C4-2B (cell line): Measurements from ENCODE around the gene SARS2.

Source experiments
- ZFX ChIP-seq: fragments of 450-650 bp; IDR thresholded peaks from 2 replicates; pipeline ENCODE4 v1.6.1; 2017
- TF ChIP-seq, protein P1 (sequence below): fragments of 450-650 bp; conservative IDR thresholded peaks from 2 replicates; pipeline ENCODE4 v1.5.1; 2017; ENCODE audit warnings: mild to moderate bottlenecking

DNA sequence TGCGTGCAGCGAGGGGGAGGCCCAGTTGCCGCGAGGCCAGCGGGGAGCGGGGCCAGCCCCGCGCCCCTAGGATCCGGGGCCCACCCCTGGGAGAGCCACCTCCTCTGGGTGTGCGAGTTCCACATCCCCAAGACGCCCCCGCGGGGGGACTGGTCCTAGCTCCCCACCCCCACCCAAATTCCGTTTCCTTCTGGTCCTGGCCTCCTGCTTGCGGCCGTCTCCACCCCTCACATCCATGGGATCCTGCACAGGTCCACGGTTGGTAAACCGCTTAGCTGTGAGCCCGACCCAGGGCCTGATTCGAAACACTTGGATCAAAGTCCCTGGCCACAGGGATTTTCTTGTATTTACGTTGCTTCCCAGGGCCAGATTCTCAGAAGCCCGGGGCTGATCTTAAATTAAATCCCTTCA lies 45.3 kb upstream of the SARS2 start:
- TF ChIP-seq, protein P1, sequence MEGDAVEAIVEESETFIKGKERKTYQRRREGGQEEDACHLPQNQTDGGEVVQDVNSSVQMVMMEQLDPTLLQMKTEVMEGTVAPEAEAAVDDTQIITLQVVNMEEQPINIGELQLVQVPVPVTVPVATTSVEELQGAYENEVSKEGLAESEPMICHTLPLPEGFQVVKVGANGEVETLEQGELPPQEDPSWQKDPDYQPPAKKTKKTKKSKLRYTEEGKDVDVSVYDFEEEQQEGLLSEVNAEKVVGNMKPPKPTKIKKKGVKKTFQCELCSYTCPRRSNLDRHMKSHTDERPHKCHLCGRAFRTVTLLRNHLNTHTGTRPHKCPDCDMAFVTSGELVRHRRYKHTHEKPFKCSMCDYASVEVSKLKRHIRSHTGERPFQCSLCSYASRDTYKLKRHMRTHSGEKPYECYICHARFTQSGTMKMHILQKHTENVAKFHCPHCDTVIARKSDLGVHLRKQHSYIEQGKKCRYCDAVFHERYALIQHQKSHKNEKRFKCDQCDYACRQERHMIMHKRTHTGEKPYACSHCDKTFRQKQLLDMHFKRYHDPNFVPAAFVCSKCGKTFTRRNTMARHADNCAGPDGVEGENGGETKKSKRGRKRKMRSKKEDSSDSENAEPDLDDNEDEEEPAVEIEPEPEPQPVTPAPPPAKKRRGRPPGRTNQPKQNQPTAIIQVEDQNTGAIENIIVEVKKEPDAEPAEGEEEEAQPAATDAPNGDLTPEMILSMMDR, result no peak
- no peak for TF ChIP-seq ZFX
